NCI-H1417 (cell line): ENCODE results near the gene IGSF21.

Experiments used
- DNase-seq, 3 experiments: peaks; one replicate each; lab custom pipeline; 2025; lab: John Stamatoyannopoulos, UW

Gene IGSF21

GRCh38 chr1:18262726-18263125 lies 155.1 kb downstream of the IGSF21 start:
- DNase-seq: no peak

DNA sequence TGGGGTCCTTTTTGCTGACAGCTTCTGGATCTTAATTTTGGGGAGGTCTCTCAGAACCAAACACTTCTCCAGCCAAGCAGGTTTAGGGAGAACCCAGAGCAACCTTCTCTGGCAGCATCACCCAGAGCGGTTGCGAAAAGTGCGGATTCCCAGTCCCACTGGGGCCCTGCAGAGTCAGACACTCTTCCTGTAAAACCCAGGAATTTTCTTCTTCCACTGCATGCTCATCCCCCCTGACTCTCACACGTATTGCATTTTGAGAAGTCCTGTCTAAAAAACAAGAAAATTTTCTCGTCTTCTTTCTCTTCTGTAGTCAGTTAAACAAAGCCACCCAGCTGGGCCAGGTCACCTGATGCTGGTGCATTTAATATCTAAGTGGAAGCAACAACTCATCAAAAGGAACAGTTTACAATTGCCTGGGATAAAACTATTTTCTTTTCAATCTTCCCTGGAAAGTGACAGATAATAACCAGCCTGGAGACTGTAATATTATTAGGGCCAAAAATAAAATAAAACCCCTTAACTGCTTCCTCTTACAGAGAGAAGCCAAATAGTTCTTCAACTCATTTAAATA lies 156.0 kb downstream of the IGSF21 start:
- DNase-seq: no peak

GRCh38 chr1:18264450-18265039 lies 156.9 kb downstream of the IGSF21 start:
- no peak for DNase-seq

DNA sequence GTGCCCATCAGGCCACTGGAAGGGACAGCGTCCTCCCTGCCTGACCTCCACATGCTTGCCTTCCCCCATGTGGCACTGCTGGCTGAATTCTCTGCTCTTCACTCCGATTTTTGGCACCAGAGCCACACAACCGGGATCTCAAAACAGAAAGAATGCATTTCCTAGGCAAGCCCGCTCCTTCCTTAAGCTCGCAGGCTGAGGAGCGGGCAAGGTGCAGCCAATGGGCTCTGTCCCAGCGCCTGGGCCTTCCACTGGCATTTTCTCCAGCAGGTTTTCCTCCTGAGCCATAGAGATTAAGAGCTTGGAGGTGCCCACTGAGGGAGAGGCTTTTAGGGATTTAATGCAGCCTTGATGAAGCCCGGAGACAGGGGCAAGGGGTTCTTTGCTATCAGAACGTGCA lies 158.0 kb downstream of the IGSF21 start:
- DNase-seq: no peak

GRCh38 chr1:18266391-18266790 lies 158.8 kb downstream of the IGSF21 start:
- no peak for DNase-seq

DNA sequence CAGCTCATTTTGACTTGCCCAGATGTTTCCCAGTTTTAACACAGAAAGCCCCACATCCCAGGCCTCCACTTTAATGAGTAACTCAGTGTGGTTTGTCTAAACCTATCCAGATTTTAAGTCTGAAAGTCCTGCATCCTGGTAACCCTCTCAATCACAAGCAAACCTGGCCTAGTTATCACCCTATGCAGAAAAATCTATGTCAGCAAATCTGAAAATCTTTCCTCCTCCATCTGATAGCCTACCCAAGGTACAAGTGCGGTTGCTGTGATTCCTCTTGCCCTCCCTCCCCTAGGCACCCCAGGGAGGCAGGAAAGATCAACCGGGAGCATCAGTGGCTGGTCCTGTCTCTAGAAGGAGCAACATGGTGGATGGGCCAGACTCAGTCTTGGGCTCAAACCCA lies 163.7 kb downstream of the IGSF21 start:
- no peak for DNase-seq

- DNase-seq: no peak
Measured at GRCh38 chr1:18278946-18279345, 171.3 kb downstream of the IGSF21 start.

DNA sequence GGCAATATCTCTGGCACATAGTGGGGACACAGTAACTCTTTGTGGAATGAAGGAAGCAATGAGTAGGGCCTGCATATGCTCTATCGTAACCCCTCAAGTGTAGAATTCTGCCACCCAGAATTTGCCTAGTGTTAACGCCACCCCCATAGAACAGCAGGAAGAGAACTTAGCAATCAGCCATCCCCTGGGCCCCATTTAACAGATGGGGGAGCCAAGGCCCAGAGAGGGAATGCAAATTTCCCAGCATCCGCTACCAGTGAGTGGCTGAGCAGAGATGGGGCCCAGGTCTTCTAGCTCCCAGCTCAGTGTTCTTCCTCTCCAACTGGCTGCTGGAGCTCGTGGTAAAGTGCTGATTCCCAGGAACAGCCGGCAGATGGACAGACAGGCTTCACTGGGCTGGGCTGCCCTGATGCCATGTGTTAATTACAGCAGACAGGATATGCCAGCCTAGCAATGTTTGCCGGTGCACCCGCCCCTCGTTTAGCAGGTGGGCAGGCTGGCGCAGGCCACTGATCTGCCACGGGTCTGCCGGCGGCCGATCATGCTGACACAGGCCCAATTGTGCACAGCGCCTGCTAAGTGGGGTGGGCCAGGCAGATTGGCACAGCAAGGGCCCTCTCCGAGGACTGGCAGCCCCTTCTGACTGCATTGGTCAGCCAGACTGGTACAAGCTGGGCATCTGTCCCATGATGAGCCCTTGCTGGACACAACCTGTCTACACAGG lies 171.9 kb downstream of the IGSF21 start:
- DNase-seq: no peak

- no peak for DNase-seq
Measured at GRCh38 chr1:18280956-18281355, 173.4 kb downstream of the IGSF21 start.

DNA sequence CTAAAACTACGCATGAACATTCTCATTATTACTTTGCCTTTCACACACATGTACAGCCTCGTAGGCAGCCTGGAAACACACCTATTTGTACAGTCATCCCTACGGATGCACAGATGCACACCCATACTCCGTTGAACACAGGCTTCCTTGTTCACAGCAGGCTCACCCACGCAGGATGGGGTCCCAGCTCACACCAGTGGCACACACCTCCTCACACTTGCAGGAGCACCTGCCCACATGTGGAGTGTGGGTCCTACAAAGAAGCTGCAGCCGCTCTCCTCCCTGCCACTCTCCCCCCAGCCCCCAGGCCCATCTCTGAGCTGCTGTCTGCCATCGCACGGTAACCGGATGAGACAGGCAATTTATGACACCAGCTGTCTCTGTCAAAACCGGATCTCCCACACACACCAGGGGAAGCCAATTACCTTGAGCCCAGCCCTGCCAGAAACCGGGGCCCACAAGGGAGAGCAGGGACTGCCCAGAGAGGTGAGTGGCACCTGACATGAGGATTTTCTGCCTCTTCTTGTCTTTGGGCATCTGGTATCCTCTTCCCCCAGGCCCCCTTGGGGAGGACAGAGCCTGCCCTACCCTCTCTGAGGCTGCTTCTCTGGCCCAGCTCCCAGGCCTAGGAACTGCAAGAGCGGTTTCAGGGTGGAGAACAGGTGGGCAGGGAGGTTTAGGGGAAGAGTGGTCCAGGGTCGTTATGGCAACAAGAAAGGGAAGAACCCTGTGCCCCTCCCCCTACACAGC lies 175.4 kb downstream of the IGSF21 start:
- peak; percentile 29 to 65 (median 48) for DNase-seq

GRCh38 chr1:18283601-18284385 lies 176.2 kb downstream of the IGSF21 start:
- DNase-seq: no peak

- DNase-seq: peak in 2 of 3 experiments; percentile 3 to 52
Measured at GRCh38 chr1:18284805-18285537, 177.4 kb downstream of the IGSF21 start.

GRCh38 chr1:18285538-18285924 lies 177.9 kb downstream of the IGSF21 start:
- no peak for DNase-seq

DNA sequence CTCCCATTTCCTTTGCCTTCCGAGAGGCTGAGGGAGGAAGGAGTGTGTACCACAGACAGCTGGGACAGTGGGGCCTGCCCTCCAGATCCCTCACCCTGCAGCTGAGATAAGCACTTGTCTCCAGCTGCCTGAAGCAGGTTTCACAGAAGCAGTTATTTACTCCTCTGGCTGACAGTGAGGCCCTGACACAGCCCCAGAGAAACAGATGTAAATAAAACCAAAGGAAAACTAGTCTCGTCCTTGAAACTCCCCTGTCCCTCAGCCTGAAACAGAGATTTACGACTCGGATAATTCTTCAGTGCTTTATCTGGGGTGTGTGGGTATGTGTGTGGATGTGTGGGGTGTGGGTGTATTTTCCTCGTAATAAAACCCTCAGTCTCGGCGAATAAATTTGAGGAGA lies 181.1 kb downstream of the IGSF21 start:
- peak in 2 of 3 experiments; percentile 3 to 61 for DNase-seq

DNA sequence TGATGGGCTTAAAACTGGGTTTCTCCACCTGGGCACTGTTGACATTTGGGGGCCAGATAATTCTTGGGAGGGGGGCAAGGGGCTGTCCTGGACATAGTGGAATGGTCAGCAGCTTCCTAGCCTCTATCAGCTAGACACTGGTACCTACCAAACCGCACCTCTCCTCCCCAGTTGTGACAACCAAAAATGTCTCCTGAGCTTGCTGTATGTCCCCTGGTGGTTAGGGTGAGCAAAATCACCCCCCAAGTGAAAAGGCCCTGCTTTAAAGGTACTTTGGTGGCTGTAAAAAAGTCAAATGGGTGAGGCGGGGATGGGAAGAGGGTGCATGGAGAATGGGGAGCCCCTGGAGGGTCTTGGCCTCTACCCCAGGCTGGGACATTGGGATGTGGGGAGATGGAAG lies 182.0 kb downstream of the IGSF21 start:
- no peak for DNase-seq

GRCh38 chr1:18290740-18291412 lies 183.3 kb downstream of the IGSF21 start:
- DNase-seq: peak in 1 of 3 experiments; percentile 31

- no peak for DNase-seq
Measured at GRCh38 chr1:18292531-18292930, 184.9 kb downstream of the IGSF21 start.

GRCh38 chr1:18293291-18293690 lies 185.7 kb downstream of the IGSF21 start:
- DNase-seq: peak; percentile 31 to 61 (median 50)

DNA sequence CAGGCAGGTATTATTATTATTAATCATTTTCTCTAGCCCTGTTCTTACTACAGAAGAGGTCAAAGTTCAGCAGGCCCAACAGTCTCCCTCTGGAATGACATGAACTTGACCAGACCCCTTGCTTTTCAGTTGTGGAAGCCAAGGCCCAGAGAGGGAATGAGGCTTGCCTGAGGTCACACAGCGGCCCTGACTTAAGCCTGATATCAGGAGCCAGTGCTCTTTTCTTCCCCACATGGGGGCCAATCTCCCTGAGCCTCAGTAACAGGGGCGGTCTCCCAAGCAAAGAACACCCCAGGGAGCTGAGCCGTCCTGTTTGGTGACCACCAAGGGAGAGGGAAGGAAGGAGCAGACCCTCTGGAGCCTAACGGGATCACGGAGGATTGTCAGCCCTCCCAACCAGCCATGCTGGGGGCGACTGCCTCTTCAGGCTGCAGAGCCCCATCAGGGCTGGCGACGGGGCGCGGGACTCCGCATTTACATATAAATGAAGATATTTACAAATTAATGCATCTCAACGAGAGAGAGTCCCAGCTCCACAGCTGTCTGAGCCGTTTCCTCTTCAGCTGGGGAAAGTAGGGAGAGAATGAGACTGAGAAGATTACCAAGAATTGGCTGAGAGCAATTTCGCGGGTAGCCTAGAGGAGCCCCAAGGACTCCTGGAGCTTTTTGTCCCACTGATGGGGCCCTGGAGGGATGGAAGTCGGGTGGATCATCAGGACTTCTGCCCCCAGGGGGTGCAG lies 187.0 kb downstream of the IGSF21 start:
- DNase-seq: no peak
